GM12865 (cell line): ENCODE data around the gene KCTD21.
"Not testable (repeated sequence)": the region's sequence is repeated elsewhere in the genome, so short reads cannot be mapped to it uniquely, and the experiment has no call there.

Experiments
- DNase-seq: peaks from one replicate; pipeline ENCODE4 v3.0.0; 2010; ENCODE audit warnings: low read depth
- H3K4me3 ChIP-seq: 2 replicates; pipeline ENCODE4 v1.5.1; 2011; ENCODE audit warnings: mild to moderate bottlenecking, low read depth, low read length, control low read depth
- TF ChIP-seq, protein P1 (sequence below): IDR thresholded peaks from 2 replicates; pipeline ENCODE4 v1.5.1; 2011; ENCODE audit warnings: low read length, control low read depth, low read depth, inconsistent platforms; ENCODE audit not compliant: insufficient read depth; ENCODE audit errors: missing control alignments

Gene KCTD21

DNA sequence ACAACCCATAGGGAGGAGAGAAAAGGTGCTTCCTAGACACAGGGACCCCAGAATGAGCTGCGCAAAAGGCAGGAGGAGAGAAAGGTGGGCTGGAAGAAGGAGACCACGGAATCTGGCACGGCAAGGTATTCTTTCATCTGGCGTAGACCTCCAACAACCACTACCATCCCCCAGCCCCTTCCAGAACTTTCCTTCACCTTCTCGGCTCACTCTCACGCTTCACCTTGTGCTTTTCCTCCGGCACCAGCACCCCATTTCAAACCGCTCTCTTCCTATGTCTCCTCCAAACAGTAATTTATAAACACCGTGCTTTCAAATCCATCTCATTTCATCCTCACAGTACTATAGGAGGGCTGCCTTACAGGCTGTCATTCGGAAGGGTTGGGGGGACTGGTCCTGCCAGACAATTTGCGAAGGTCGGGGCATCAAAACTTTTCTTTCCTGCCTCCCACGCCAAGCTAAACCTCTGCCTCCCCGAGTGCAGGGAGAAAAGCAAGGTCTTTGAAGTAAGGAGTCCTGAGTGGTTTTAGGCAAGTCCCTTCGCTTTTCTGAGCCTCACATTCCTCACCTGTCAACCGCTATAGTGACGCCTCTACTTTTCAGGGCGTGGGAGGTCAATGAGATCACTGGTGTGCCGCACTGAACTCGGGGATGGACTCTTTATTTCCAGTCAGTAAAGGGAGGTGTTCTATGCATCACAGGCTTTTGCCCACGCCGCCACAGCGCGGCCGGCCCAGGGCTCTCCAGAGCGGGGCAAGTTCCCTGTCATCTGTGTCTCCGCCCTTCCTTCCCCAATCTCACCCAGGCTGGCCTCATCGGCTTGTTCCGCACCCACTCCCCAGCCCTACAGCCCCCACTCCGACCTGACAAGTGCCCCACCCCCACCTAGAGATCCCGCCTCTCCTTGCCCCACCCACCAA, 800 bp downstream of the KCTD21 start:
- TF ChIP-seq, protein P1, sequence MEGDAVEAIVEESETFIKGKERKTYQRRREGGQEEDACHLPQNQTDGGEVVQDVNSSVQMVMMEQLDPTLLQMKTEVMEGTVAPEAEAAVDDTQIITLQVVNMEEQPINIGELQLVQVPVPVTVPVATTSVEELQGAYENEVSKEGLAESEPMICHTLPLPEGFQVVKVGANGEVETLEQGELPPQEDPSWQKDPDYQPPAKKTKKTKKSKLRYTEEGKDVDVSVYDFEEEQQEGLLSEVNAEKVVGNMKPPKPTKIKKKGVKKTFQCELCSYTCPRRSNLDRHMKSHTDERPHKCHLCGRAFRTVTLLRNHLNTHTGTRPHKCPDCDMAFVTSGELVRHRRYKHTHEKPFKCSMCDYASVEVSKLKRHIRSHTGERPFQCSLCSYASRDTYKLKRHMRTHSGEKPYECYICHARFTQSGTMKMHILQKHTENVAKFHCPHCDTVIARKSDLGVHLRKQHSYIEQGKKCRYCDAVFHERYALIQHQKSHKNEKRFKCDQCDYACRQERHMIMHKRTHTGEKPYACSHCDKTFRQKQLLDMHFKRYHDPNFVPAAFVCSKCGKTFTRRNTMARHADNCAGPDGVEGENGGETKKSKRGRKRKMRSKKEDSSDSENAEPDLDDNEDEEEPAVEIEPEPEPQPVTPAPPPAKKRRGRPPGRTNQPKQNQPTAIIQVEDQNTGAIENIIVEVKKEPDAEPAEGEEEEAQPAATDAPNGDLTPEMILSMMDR: no peak
- peak overlapping the region; percentile 96 for H3K4me3 ChIP-seq
- DNase-seq: peak; percentile 47

DNA sequence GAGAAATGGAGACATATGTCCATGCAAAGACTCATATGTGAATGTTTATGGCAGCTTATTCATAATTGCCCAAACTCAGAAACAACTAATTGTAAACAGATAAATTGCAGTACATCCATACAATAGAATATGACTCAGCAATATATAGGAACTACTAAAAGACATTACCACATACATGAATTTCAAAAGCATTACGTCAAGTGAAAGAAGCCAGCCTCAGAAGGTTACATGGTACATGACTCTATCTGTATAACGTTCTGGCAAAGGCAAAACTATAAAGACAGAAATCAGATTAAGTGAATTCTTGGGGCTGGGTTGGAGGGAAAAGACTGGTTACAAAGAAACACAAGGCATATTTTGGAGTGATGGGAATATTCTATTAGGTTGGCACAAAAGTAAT, 7.2 kb downstream of the KCTD21 start:
- TF ChIP-seq, protein P1: no peak
- H3K4me3 ChIP-seq: no peak overlapping the region
- DNase-seq: no peak

DNA sequence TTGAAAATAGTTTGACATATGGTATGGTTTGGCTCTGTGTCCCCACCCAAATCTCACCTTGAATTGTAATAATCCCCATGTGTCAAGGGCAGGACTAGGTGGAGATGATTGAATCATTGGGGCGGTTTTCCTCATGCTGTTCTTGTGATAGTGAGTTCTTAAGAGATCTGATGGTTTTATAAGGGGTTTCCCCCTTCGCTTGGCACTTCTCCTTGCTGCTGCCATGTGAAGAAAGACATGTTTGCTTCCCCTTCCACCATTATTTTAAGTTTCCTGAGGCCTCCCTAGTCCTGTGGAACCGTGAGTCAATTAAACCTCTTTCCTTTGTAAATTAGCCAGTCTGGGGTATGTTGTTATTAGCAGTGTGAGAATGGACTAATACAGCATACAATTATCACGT, 7.7 kb downstream of the KCTD21 start:
- no peak overlapping the region for H3K4me3 ChIP-seq
- no peak for DNase-seq
- TF ChIP-seq, protein P1: no peak

DNA sequence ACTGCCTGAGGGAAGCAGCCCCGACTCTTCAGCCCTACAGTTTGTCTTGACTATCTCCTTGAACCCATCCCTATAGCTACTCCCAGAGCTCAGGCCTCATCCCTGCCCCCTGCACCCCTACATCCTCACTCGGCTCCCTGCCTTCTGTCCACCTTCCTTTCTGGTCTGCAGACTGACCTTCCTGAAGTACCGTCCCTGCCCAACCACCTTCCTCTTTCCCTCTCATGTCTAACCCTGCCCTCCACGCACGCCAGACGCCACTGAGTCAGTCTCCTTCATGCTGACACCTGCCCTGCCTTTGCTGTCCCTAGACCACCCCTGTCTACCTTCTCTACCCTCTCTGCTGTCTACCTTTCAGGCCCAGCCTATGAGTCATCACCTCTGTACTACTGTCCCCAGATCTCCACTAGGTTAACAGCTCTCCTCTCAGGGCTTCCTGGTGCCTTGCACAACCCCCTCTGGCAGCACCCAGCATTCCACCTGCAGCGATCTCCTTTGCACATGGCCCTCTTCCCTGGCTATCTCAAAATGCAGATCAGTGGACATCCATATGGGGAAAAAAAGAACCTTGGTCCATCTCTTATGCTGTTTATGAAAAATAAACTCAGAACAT, 8.9 kb downstream of the KCTD21 start:
- TF ChIP-seq, protein P1: no peak
- DNase-seq: no peak
- no peak overlapping the region for H3K4me3 ChIP-seq

DNA sequence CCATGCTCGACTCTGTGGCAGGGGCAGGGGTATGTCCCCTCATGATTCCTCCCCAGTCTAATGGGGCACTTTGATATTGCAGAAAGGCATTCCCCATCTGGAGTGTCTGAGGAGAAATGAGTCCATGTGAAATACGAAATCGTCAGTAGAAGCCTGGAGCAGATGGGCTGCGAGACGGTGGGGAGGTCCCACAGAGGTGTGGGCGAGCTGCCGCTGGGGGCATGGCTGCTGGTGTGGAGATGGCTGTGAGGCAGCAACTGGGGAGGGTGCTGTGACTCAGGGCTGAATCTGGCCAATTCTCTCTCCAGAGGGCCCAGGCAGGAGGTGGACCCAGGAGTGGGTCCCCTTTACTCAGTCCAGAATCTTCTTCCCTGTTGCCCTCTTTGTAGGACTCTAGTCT, 11.2 kb downstream of the KCTD21 start:
- no peak for DNase-seq
- TF ChIP-seq, protein P1: no peak
- no peak overlapping the region for H3K4me3 ChIP-seq

DNA sequence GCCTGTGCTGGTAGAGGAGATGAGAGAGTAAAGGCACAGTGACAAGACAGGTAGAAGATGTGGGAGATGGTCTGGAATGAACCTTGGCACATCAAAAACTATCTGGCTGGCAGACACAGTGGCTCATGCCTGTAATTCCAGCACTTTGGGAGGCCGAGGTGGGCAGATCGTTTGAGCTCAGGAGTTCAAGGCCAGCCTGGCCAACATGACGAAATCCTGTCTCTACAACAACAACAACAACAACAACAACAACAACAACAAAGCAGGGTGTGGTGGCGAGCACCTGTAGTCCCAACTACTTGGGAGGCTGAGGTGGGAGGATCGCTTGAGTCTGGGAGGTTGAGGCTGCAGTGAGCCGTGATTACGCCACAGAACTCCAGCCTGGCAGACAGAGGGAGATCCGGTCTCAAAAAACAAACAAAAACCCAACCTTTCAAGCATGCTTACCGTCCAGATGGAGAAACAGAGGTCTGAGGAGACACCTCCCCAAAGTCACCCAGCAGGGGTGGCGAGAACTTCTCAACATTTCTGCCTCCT, 11.8 kb downstream of the KCTD21 start:
- no peak for DNase-seq
- no peak overlapping the region for H3K4me3 ChIP-seq
- TF ChIP-seq, protein P1: no peak

DNA sequence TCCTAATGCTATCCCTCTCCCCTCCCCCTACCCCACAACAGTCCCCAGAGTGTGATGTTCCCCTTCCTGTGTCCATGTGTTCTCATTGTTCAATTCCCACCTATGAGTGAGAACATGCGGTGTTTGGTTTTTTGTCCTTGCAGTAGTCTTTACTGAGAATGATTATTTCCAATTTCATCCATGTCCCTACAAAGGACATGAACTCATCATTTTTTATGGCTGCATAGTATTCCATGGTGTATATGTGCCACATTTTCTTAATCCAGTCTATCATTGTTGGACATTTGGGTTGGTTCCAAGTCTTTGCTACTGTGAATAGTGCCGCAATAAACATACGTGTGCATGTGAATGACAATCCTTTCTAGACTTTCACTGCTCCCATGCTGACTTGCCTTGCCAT, 12.6 kb downstream of the KCTD21 start:
- not testable (repeated sequence) for H3K4me3 ChIP-seq, DNase-seq
